ENCODE results near the gene EIF2B2.
"Not testable (repeated sequence)": the region's sequence is repeated elsewhere in the genome, so short reads cannot be mapped to it uniquely, and the experiment has no call there.

EIF2B2 gene

GRCh38 chr14:74995781-74996180 lies 6.9 kb upstream of the EIF2B2 start:
- not testable (repeated sequence) for DNase-seq (ENCODE audit: low read depth)

GRCh38 chr14:75001261-75001660 lies 1.5 kb upstream of the EIF2B2 start:
- DNase-seq (ENCODE audit: low read depth), result no peak

GRCh38 chr14:75001899-75002298 lies 822 bp upstream of the EIF2B2 start:
- no peak for DNase-seq (ENCODE audit: low read depth)

GRCh38 chr14:75003250-75004027 lies 718 bp downstream of the EIF2B2 start:
- DNase-seq (ENCODE audit: low read depth), result no peak

GRCh38 chr14:75005357-75005756 lies 2.6 kb downstream of the EIF2B2 start:
- DNase-seq (ENCODE audit: low read depth), result no peak

GRCh38 chr14:75009176-75009575 lies 6.5 kb downstream of the EIF2B2 start:
- DNase-seq (ENCODE audit: low read depth), result no peak

- DNase-seq (ENCODE audit: low read depth), result no peak
Observed at GRCh38 chr14:75010472-75011093, 7.9 kb downstream of the EIF2B2 start.

GRCh38 chr14:75011356-75011994 lies 8.8 kb downstream of the EIF2B2 start:
- no peak for DNase-seq (ENCODE audit: low read depth)

- no peak for DNase-seq (ENCODE audit: low read depth)
Observed at GRCh38 chr14:75013290-75013689, 10.6 kb downstream of the EIF2B2 start.

- no peak for DNase-seq (ENCODE audit: low read depth)
Observed at GRCh38 chr14:75015496-75015895, 12.8 kb downstream of the EIF2B2 start.

- DNase-seq (ENCODE audit: low read depth), result no peak
Observed at GRCh38 chr14:75016815-75017214, 14.1 kb downstream of the EIF2B2 start.

- DNase-seq (ENCODE audit: low read depth), result no peak
Observed at GRCh38 chr14:75018694-75019093, 16.0 kb downstream of the EIF2B2 start.

- no peak for DNase-seq (ENCODE audit: low read depth)
Observed at GRCh38 chr14:75022655-75023054, 19.9 kb downstream of the EIF2B2 start.

- DNase-seq (ENCODE audit: low read depth), result no peak
Observed at GRCh38 chr14:75023108-75023507, 20.4 kb downstream of the EIF2B2 start.

GRCh38 chr14:75025082-75025481 lies 22.4 kb downstream of the EIF2B2 start:
- DNase-seq (ENCODE audit: low read depth), result no peak

- no peak for DNase-seq (ENCODE audit: low read depth)
Observed at GRCh38 chr14:75025876-75026275, 23.2 kb downstream of the EIF2B2 start.

GRCh38 chr14:75030147-75030546 lies 27.4 kb downstream of the EIF2B2 start:
- no peak for DNase-seq (ENCODE audit: low read depth)

- no peak for DNase-seq (ENCODE audit: low read depth)
Observed at GRCh38 chr14:75032939-75033338, 30.2 kb downstream of the EIF2B2 start.

GRCh38 chr14:75040507-75040906 lies 37.8 kb downstream of the EIF2B2 start:
- DNase-seq (ENCODE audit: low read depth), result no peak

- no peak for DNase-seq (ENCODE audit: low read depth)
Observed at GRCh38 chr14:75040959-75041358, 38.2 kb downstream of the EIF2B2 start.

- DNase-seq (ENCODE audit: low read depth), result no peak
Observed at GRCh38 chr14:75041613-75042012, 38.9 kb downstream of the EIF2B2 start.

- DNase-seq (ENCODE audit: low read depth), result no peak
Observed at GRCh38 chr14:75042035-75042434, 39.3 kb downstream of the EIF2B2 start.

- DNase-seq (ENCODE audit: low read depth), result no peak
Observed at GRCh38 chr14:75044322-75044721, 41.6 kb downstream of the EIF2B2 start.

Measured in stimulated activated CD8-positive, alpha-beta memory T cell treated with anti-CD3 and anti-CD28 coated beads, Interleukin-12 subunit alpha, Interleukin-12 subunit beta, amount 100 ng/mL, for 1 hour (primary cell).